ENCODE data around the gene BRCA2. TPM values are rescaled to one million over a fixed set of nuclear protein-coding genes. Genes with fewer than 3 reads are reported as not detected.
A peak's percentile ranks its signal among the peaks of the same experiment; 100 is the strongest.

Gene BRCA2
- total and polyA plus RNA-seq, 5 donors from 2014 or later: 1.3 to 7.6 (median 2.0) TPM

DNA sequence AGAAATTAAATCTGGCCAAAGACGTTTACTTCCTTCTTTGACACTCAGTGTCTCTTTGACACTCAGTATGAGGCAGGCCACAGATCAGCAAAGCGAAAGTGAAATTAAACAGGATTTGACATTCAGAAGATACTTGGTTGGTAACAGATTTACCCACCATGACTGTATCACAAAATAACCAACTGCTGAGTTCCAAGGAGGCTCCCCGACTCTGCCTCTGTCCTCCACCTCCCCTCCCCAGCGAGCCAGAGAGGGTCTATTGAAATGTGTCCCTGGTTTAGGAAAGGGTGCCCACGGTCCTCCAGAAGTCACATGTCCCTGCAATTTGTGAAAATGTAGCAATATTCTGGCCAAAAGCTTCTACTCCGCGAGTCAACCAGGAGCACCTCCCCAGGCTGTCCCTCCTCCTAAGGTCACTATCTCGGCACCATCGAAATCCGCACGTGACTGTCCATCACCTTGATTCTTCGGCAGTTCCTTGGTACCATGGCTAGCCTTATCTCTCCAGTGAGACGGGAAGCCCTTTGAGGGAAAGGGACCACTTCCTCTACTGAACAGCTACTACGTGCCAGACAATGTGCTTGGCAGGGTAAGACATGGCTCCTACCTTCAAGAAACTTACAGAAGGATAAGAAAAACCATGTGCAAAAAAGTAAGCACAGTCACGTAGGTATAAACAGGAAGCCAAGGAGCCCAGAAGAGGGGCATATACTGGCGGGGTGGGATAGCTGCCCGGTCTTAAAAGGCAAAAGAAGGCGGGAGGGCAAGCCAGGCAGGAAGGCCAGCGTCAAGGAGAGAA is 111.1 kb downstream of the BRCA2 start:
- H3K4me3 ChIP-seq (ENCODE audit: low read depth, low read length): peak overlapping the region; percentile 97
- H3K27me3 Mint-ChIP-seq: no peaks in the 10 kb centered on the region

DNA sequence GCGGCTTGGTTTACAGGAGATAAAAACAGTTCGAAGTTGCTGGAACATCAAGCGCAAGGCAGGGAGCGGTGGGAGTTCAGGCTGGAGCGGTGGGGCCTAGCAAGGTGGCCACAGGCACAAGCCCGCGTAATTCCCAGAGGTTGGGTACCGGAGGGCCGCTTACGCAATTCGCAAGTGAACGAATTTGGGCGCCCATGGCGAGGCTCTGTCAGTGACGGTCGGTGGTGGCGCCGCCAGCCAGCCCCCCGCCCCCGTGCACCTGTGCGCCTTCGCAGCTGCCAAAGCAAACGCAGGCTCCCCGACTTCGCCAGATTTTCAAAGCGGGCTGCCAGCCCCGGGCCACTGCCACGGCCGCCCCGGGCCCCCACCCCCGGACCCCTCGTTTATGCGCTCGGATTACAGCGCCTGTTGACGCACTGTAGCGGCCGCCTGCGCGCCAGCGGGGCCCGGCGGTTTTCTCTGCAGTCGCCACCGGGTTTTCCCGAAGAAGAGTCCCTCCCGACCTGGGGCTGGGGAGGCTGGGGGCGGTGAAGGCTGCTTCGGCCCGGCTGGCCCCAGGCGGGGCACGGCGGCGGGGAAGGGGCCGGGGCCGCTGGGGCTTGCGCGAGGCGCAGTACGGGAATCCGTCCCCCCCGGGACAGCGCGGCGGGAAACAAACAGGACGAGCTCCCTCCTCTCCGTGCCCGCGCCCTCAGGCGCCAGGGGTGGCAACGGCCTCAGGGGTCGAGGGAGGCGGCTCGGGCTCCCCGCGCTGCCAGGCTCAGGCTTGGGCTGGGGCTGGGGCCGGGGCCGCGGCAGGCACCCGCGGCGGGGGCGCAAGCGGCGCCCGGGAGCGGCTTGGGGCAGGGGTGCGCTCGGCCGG is 111.9 kb downstream of the BRCA2 start:
- Histone ChIP-seq H3K27ac (ENCODE audit: insufficient read depth, low read length, poor library complexity, severe bottlenecking) (peak overlapping the region; percentile 94), H3K4me1 (ENCODE audit: control insufficient read depth, insufficient read depth, low read length, poor library complexity, severe bottlenecking) (peaks cover 43% of the 10 kb centered on the region), H3K27me3 (ENCODE audit: control insufficient read depth, insufficient read depth, low read length) (no peaks in the 10 kb centered on the region), H3K36me3 (ENCODE audit: control insufficient read depth, insufficient read depth, low read length) (peaks cover 10% of the 10 kb centered on the region), H3K9me3 (ENCODE audit: control insufficient read depth in 2 of 2, low read length in 2 of 2) (no peaks in the 10 kb centered on the region), H3K4me3 (ENCODE audit: low read depth, low read length) (peak overlapping the region; percentile 97)
- Mint-ChIP-seq H3K27ac (peak overlapping the region; percentile 89 to 99 (median 96)), H3K4me3 (peak overlapping the region; percentile 91 to 99 (median 96)), H3K36me3 (peaks cover 14% of the 10 kb centered on the region), H3K27me3 (no peaks in the 10 kb centered on the region), H3K9me3 (peaks cover 0 to 1% (median 0%) of the 10 kb centered on the region in 7 donors), H3K4me1 (peaks cover 34 to 55% (median 36%) of the 10 kb centered on the region in 4 donors)
- peak; percentile 43 to 75 (median 64) for DNase-seq
- ATAC-seq (ENCODE audit: low read depth in 2 of 2): peak; percentile 19 to 32

More for the DNA sequence above, 111.1 kb downstream of the BRCA2 start:
- peak overlapping the region; percentile 91 to 99 (median 96) for H3K4me3 Mint-ChIP-seq
- DNase-seq (peak; percentile 23 to 91 (median 76)), ATAC-seq (ENCODE audit: low read depth in 2 of 2) (peak; percentile 68)
- H3K27ac Mint-ChIP-seq: peak overlapping the region; percentile 89 to 99 (median 96)
- peaks cover 43% of the 10 kb centered on the region for H3K4me1 ChIP-seq (ENCODE audit: control insufficient read depth, insufficient read depth, low read length, poor library complexity, severe bottlenecking)
- peaks cover 35 to 58% (median 36%) of the 10 kb centered on the region in 4 donors for H3K4me1 Mint-ChIP-seq
- no peaks in the 10 kb centered on the region for H3K27me3 ChIP-seq (ENCODE audit: control insufficient read depth, insufficient read depth, low read length)
- peaks cover 17% of the 10 kb centered on the region for H3K36me3 ChIP-seq (ENCODE audit: control insufficient read depth, insufficient read depth, low read length)
- peaks cover 17% of the 10 kb centered on the region for H3K36me3 Mint-ChIP-seq
- peaks cover 0 to 2% (median 0%) of the 10 kb centered on the region in 7 donors for H3K9me3 Mint-ChIP-seq
- H3K27ac ChIP-seq (ENCODE audit: insufficient read depth, low read length, poor library complexity, severe bottlenecking): peak overlapping the region; percentile 94
- no peaks in the 10 kb centered on the region for H3K9me3 ChIP-seq (ENCODE audit: control insufficient read depth in 2 of 2, low read length in 2 of 2)

DNA sequence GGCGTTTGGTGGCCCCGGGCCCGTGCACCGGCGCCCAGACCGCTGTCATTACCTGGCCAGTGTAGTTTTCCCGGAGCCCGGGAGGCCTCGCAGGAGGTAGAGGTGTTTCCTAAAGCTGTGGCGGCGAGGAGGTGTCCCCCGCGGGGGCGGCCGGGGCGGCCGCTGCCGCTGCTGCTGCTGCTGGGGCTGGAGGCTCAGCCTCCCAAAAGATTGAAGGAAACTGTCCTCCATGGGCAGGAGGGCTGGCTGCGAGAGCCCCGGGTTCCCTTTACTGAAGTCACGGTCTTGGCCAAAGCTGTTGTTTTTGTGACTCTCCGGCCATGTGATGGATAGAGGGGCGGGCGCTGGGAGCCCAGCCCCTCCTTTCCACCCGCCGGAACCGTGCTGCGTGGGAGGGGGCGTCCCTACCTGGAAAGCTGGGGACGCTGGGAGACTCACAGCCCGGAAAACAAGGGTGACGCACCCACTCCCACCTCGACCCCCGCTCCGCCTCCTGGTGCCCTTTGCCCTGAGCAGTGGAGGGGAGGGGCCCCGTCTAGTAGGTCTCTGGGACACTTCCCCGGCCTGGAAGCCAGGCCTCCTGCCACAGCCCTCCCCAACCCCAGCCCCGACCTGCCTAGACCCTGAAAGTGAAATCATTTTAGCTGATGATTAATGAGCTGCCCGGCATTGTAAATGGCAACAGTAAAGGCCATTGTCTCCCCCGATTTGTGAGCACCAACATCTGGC is 112.7 kb downstream of the BRCA2 start, which contains the start of gene N4BP2L1:
Gene N4BP2L1, minus strand, starts transcription at position 279 of the 729 bp plus-strand sequence. Its CDS starts 48 bp downstream, at position 231.
- Histone ChIP-seq H3K4me1 (ENCODE audit: control insufficient read depth, insufficient read depth, low read length, poor library complexity, severe bottlenecking) (peaks cover 43% of the 10 kb centered on the region), H3K4me3 (ENCODE audit: low read depth, low read length) (peak within 1 kb of the TSS; percentile 97), H3K27ac (ENCODE audit: insufficient read depth, low read length, poor library complexity, severe bottlenecking) (peak within 1 kb of the TSS; percentile 94), H3K36me3 (ENCODE audit: control insufficient read depth, insufficient read depth, low read length) (peaks cover 7% of the 10 kb centered on the region), H3K27me3 (ENCODE audit: control insufficient read depth, insufficient read depth, low read length) (no peaks in the 10 kb centered on the region), H3K9me3 (ENCODE audit: control insufficient read depth in 2 of 2, low read length in 2 of 2) (no peaks in the 10 kb centered on the region)
- no peaks in the 10 kb centered on the region for H3K9me3 Mint-ChIP-seq
- H3K36me3 Mint-ChIP-seq: peaks cover 10% of the 10 kb centered on the region
- H3K27ac Mint-ChIP-seq: peak within 1 kb of the TSS; percentile 96 to 99 (median 98)
- H3K27me3 Mint-ChIP-seq: no peaks in the 10 kb centered on the region
- H3K4me3 Mint-ChIP-seq: peak within 1 kb of the TSS; percentile 93 to 99 (median 96)
- DNase-seq (peak; percentile 76 to 84 (median 81)), ATAC-seq (ENCODE audit: low read depth in 2 of 2) (peak; percentile 56 to 60)
- H3K4me1 Mint-ChIP-seq: peaks cover 28 to 48% (median 34%) of the 10 kb centered on the region in 4 donors

DNA sequence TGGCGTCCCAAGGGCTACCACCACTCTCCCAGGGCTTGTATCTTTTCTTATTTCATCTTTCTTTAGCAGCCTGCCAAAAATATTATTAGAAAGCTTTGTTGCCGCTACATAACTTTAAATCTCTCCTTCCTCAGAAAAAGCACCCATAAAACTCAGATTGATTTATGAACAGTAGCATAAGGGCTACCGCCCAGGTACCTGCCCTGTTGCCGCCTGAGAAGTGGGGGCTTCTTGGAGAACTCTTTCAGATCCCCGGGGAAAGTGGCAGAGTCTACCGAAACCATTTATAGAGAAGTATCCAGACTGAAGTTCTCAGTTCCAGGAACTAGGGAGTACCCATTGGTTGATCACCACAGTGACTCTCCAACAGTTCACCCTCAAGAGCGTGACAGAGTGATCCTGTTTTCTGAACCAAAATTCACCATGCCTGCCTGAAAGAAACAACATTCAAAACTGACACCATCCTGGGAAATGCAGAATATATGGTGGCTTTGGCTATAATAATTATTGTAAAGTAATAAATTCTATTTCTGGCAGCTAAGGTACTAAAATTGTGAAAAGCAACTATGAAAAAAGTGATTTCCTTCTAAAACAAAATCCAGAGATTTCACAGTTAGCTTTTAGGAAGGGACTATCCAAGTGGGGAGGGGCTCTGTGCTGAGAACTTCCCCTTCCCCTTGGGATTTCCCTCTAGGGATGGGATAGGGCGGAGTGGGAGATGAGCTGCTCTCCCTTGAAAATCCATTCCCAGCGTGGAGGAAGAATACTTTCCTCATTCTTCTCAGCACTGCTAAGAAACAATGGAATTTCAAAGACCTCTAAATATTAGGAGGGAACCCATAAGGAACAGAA is 113.5 kb downstream of the BRCA2 start:
- Mint-ChIP-seq H3K36me3 (peaks cover 10% of the 10 kb centered on the region), H3K9me3 (no peaks in the 10 kb centered on the region), H3K4me1 (peaks cover 23 to 42% (median 26%) of the 10 kb centered on the region in 4 donors), H3K4me3 (peak overlapping the region; percentile 90 to 93 (median 92)), H3K27me3 (no peaks in the 10 kb centered on the region), H3K27ac (peak overlapping the region; percentile 96 to 99 (median 98))
- peak overlapping the region; percentile 80 for H3K4me3 ChIP-seq (ENCODE audit: low read depth, low read length)
- H3K4me1 ChIP-seq (ENCODE audit: control insufficient read depth, insufficient read depth, low read length, poor library complexity, severe bottlenecking): peaks cover 38% of the 10 kb centered on the region
- no peak for ATAC-seq (ENCODE audit: low read depth in 2 of 2)
- no peaks in the 10 kb centered on the region for H3K27me3 ChIP-seq (ENCODE audit: control insufficient read depth, insufficient read depth, low read length)
- peak in 2 of 3 donors; percentile 10 to 37 for DNase-seq
- H3K27ac ChIP-seq (ENCODE audit: insufficient read depth, low read length, poor library complexity, severe bottlenecking): peak overlapping the region; percentile 94
- peaks cover 4% of the 10 kb centered on the region for H3K36me3 ChIP-seq (ENCODE audit: control insufficient read depth, insufficient read depth, low read length)
- no peaks in the 10 kb centered on the region for H3K9me3 ChIP-seq (ENCODE audit: control insufficient read depth in 2 of 2, low read length in 2 of 2)

DNA sequence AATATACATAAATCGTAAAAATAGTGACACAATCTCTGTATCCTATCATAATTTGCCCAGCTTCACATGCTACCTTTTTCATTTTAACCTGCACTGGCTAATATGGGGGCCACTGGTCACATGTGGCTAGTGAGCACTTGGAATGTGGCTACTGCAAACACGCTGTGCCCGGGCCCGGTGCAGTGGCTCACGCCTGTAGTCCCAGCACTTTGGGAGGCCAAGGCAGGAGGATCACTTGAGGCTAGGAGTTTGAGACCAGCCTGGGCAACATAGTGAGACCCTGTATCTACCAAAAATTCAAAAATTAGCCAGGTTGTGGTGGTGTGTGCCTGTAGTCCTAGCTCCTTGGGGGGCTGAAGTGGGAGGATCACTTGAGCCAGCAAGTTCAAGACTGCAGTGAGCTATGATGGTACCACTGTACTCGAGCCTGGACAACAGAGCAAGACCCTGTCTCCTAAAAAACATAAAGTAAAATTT is 114.2 kb downstream of the BRCA2 start:
- Histone ChIP-seq H3K27me3 (ENCODE audit: control insufficient read depth, insufficient read depth, low read length) (no peaks in the 10 kb centered on the region), H3K4me1 (ENCODE audit: control insufficient read depth, insufficient read depth, low read length, poor library complexity, severe bottlenecking) (peaks cover 32% of the 10 kb centered on the region), H3K27ac (ENCODE audit: insufficient read depth, low read length, poor library complexity, severe bottlenecking) (peak overlapping the region; percentile 94), H3K36me3 (ENCODE audit: control insufficient read depth, insufficient read depth, low read length) (no peaks in the 10 kb centered on the region), H3K9me3 (ENCODE audit: control insufficient read depth in 2 of 2, low read length in 2 of 2) (no peaks in the 10 kb centered on the region), H3K4me3 (ENCODE audit: low read depth, low read length) (peak overlapping the region; percentile 19)
- H3K4me1 Mint-ChIP-seq: peaks cover 17 to 35% (median 20%) of the 10 kb centered on the region in 4 donors
- H3K4me3 Mint-ChIP-seq: peak overlapping the region in 1 of 4 donors; percentile 90
- H3K27ac Mint-ChIP-seq: peak overlapping the region in 2 of 3 donors; percentile 43 to 96
- ATAC-seq (ENCODE audit: low read depth in 2 of 2) (no peak), DNase-seq (no peak)
- H3K27me3 Mint-ChIP-seq: no peaks in the 10 kb centered on the region
- peaks cover 10% of the 10 kb centered on the region for H3K36me3 Mint-ChIP-seq
- H3K9me3 Mint-ChIP-seq: no peaks in the 10 kb centered on the region

DNA sequence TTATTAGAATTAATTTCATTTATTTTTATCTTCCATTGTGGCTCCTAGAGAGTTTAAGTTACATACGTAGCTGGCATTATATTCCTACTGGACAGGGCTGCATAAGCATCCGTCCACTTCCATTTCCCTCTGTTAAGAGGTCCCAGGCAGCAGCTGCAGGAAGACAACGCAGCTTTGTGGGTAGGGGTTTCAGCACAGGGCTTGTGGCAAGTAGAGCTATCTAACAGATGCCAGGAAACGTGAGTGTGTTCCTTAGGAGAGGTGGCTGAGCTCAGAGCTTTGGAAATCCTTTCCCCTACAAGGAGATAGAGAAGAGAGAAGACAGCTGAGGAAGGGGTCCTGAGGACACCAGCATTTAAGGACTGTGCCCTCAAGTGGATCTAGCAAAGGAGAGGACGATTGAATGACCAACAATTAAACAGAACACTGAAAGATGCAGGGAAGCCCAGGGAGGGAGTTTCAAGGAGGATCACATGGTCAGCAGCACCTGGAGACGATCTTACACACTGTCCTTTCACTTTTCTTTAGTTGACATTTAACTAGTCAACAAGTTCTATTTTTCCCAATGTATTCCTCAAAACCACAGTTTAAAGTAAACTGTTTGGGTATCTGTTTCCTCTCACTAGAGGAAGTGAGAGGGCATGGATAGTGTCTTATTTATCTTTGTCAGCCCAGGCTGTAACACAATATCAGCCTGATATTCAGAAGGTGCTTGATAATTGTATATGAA is 114.9 kb downstream of the BRCA2 start:
- Mint-ChIP-seq H3K36me3 (peaks cover 9% of the 10 kb centered on the region), H3K9me3 (no peaks in the 10 kb centered on the region), H3K27ac (peak overlapping the region in 2 of 3 donors; percentile 96 to 97), H3K4me3 (peak overlapping the region in 1 of 4 donors; percentile 50), H3K27me3 (no peaks in the 10 kb centered on the region), H3K4me1 (peaks cover 15 to 32% (median 17%) of the 10 kb centered on the region in 4 donors)
- H3K36me3 ChIP-seq (ENCODE audit: control insufficient read depth, insufficient read depth, low read length): no peaks in the 10 kb centered on the region
- H3K4me3 ChIP-seq (ENCODE audit: low read depth, low read length): no peak overlapping the region
- peaks cover 24% of the 10 kb centered on the region for H3K4me1 ChIP-seq (ENCODE audit: control insufficient read depth, insufficient read depth, low read length, poor library complexity, severe bottlenecking)
- DNase-seq: no peak
- H3K27ac ChIP-seq (ENCODE audit: insufficient read depth, low read length, poor library complexity, severe bottlenecking): no peak overlapping the region
- H3K9me3 ChIP-seq (ENCODE audit: control insufficient read depth in 2 of 2, low read length in 2 of 2): no peaks in the 10 kb centered on the region
- no peak for ATAC-seq (ENCODE audit: low read depth in 2 of 2)
- no peaks in the 10 kb centered on the region for H3K27me3 ChIP-seq (ENCODE audit: control insufficient read depth, insufficient read depth, low read length)
